CD4-positive, alpha-beta T cell treated with Interferon alpha-2 for 1 hour (primary cell): Measurements from ENCODE around the gene TLR5.

Experiments used
- DNase-seq, 2 donors: peaks; one replicate each; pipeline ENCODE4 v3.0.0-alpha.2; 2020 to 2022

TLR5 gene

GRCh38 chr1:223105568-223105967, 37.5 kb downstream of the TLR5 start:
- DNase-seq, result no peak

- DNase-seq, result no peak
Observed at GRCh38 chr1:223102797-223103533, 40.1 kb downstream of the TLR5 start.

GRCh38 chr1:223097713-223098112, 45.3 kb downstream of the TLR5 start:
- no peak for DNase-seq

- no peak for DNase-seq
Observed at GRCh38 chr1:223095870-223096269, 47.2 kb downstream of the TLR5 start.

- DNase-seq, result no peak
Observed at GRCh38 chr1:223091896-223092295, 51.2 kb downstream of the TLR5 start.

GRCh38 chr1:223089250-223089649, 53.8 kb downstream of the TLR5 start:
- no peak for DNase-seq

GRCh38 chr1:223088713-223089240, 54.3 kb downstream of the TLR5 start:
- no peak for DNase-seq

- DNase-seq, result no peak
Observed at GRCh38 chr1:223087291-223088255, 55.5 kb downstream of the TLR5 start.

- DNase-seq, result no peak
Observed at GRCh38 chr1:223084464-223084866, 58.6 kb downstream of the TLR5 start.

GRCh38 chr1:223083831-223084230, 59.2 kb downstream of the TLR5 start:
- DNase-seq, result no peak

GRCh38 chr1:223082914-223083313, 60.1 kb downstream of the TLR5 start:
- DNase-seq, result no peak

GRCh38 chr1:223081181-223081994, 61.7 kb downstream of the TLR5 start:
- DNase-seq, result peak; percentile 71 to 73

GRCh38 chr1:223079498-223079897, 63.5 kb downstream of the TLR5 start:
- no peak for DNase-seq

GRCh38 chr1:223077247-223077833, 65.7 kb downstream of the TLR5 start:
- no peak for DNase-seq

GRCh38 chr1:223076362-223076761, 66.7 kb downstream of the TLR5 start:
- no peak for DNase-seq

GRCh38 chr1:223075834-223076233, 67.2 kb downstream of the TLR5 start:
- DNase-seq, result no peak

- DNase-seq, result no peak
Observed at GRCh38 chr1:223074445-223075300, 68.4 kb downstream of the TLR5 start.

GRCh38 chr1:223068900-223069665, 74.0 kb downstream of the TLR5 start:
- no peak for DNase-seq

- no peak for DNase-seq
Observed at GRCh38 chr1:223067914-223068313, 75.1 kb downstream of the TLR5 start.

- no peak for DNase-seq
Observed at GRCh38 chr1:223066415-223066814, 76.6 kb downstream of the TLR5 start.

- DNase-seq, result no peak
Observed at GRCh38 chr1:223062177-223062576, 80.9 kb downstream of the TLR5 start.
